ENCODE results near the gene CCDC112. TPM values are rescaled to one million over a fixed set of nuclear protein-coding genes. Genes with fewer than 3 reads are reported as not detected.

Gene CCDC112
- total and polyA plus RNA-seq, 8 donors = 5.2 to 70.1 (median 6.8) TPM

DNA sequence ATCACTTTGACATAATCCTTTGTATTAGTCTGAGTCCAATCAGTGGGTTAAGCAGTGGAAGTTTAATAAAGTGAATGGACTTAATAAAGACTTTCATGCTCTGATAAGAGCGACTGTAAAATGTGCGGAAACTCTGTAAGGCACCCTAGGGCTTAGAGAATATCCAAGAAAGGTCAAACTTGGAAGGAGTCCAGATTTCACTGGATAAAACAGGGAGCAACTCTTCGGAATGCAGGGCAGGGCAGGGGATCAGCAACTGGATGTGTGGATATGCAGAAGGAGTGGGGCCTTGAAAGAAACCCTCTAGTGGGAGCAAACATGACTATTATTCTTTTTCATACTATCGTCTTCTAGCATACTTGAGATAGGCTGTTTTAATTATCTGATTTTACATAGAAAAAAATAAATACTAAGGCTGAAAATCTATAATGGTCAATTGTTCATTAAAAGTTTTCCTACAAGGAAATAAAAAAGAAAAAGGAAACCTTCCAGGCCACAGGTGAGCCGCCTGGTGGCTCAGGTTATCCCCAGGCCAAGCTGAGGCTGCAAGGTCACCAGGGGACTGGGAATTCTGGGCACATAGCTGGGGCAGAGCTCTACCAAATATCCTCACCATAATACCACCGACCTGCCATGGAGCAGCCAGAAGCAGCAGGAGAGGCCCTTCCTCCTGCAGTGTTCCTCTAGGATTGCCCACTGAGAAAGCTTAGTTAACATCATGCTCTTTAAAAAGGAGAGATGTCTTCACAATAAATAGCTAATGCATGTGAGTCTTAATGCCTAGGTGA lies 46.3 kb upstream of the CCDC112 start:
- H3K4me3 ChIP-seq = no peak overlapping the region

DNA sequence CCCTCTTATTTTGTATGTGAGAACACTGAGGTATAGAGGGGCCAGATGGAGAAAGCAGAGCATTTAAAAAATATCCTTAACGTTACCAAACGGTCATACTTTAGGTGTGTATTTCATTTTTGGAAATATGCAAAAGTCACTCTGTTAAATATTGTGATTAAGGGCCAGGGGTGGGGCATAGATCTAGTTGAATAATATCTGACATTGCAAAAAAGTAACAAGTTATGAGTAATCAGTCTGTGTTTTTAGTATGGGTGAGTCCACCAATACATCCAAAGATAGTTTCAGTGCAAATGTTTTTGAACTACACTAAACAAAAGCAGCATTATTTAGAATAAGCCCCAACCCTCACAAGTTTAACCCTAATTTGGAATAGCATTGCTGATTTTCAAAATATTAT lies 45.3 kb upstream of the CCDC112 start:
- WGBS, 5 donors = 76 to 96% (median 79%) methylated on average over 2 of the region's 2 CpGs
- no peaks in the 10 kb centered on the region for H3K36me3 ChIP-seq
- H3K27me3 ChIP-seq = no peaks in the 10 kb centered on the region
- H3K4me3 ChIP-seq = no peak overlapping the region
- intact Hi-C loops (cut with DNase I; ENCODE audit: low total_unique reads) = no loop called here
- H3K27ac ChIP-seq = no peak overlapping the region
- H3K4me1 ChIP-seq = peaks cover 0 to 11% (median 8%) of the 10 kb centered on the region in 4 donors
- no peak for DNase-seq
- TF ChIP-seq EP300 (IDR thresholded peaks at IDR 0.05) = no peak
- TF ChIP-seq, protein P1, sequence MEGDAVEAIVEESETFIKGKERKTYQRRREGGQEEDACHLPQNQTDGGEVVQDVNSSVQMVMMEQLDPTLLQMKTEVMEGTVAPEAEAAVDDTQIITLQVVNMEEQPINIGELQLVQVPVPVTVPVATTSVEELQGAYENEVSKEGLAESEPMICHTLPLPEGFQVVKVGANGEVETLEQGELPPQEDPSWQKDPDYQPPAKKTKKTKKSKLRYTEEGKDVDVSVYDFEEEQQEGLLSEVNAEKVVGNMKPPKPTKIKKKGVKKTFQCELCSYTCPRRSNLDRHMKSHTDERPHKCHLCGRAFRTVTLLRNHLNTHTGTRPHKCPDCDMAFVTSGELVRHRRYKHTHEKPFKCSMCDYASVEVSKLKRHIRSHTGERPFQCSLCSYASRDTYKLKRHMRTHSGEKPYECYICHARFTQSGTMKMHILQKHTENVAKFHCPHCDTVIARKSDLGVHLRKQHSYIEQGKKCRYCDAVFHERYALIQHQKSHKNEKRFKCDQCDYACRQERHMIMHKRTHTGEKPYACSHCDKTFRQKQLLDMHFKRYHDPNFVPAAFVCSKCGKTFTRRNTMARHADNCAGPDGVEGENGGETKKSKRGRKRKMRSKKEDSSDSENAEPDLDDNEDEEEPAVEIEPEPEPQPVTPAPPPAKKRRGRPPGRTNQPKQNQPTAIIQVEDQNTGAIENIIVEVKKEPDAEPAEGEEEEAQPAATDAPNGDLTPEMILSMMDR (IDR thresholded peaks at IDR 0.05) = no peak
- TF ChIP-seq POLR2A (IDR thresholded peaks at IDR 0.05) = no peak
- TF ChIP-seq POLR2AphosphoS5 (IDR thresholded peaks at IDR 0.05) = no peak
- H3K9me3 ChIP-seq = no peaks in the 10 kb centered on the region

More for the DNA sequence above, 46.3 kb upstream of the CCDC112 start:
- TF ChIP-seq EP300 (IDR thresholded peaks at IDR 0.05) (no peak), POLR2AphosphoS5 (IDR thresholded peaks at IDR 0.05) (no peak), POLR2A (IDR thresholded peaks at IDR 0.05) (no peak)
- TF ChIP-seq, protein P1 (IDR thresholded peaks at IDR 0.05) = no peak
- intact Hi-C loops (cut with DNase I; ENCODE audit: low total_unique reads) = no loop called here
- Histone ChIP-seq H3K4me1 (peaks cover 0 to 11% (median 8%) of the 10 kb centered on the region in 4 donors), H3K27me3 (no peaks in the 10 kb centered on the region), H3K27ac (peak overlapping the region in 3 of 5 donors; percentile 5 to 63 (median 42)), H3K9me3 (no peaks in the 10 kb centered on the region), H3K36me3 (no peaks in the 10 kb centered on the region)
- WGBS, 5 donors = 32 to 59% (median 36%) methylated on average over 6 of the region's 6 CpGs
- DNase-seq = peak in 1 of 2 donors; percentile 54

DNA sequence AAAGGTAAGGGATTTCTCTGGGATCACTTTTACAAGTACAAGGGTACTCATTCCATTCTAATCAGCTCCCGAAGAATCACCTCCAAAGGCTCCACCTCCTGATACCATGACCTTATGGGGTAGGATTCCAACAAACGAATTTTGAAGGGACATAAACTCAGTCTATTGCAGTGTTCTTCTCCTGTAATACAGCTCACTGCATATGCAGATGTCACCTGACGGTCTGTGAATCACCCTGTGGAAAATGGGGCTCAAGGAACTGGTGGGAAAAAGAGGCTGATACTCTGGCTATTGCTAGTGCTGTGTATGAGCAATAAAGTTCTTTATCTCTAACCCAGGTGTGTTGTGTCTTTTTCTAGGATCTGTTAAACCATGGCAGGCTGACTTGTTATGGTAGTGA lies 42.4 kb upstream of the CCDC112 start:
- WGBS, 5 donors = 75 to 87% (median 82%) methylated on average over 3 of the region's 3 CpGs
- Histone ChIP-seq H3K9me3 (no peaks in the 10 kb centered on the region), H3K4me3 (no peak overlapping the region), H3K36me3 (no peaks in the 10 kb centered on the region), H3K27ac (no peak overlapping the region), H3K27me3 (no peaks in the 10 kb centered on the region), H3K4me1 (peaks cover 0 to 11% (median 8%) of the 10 kb centered on the region in 4 donors)
- TF ChIP-seq, protein P1 (IDR thresholded peaks at IDR 0.05) = no peak
- TF ChIP-seq EP300 (IDR thresholded peaks at IDR 0.05) (no peak), POLR2AphosphoS5 (IDR thresholded peaks at IDR 0.05) (no peak), POLR2A (IDR thresholded peaks at IDR 0.05) (no peak)
- intact Hi-C loops (cut with DNase I; ENCODE audit: low total_unique reads) = no loop called here
- DNase-seq = no peak

DNA sequence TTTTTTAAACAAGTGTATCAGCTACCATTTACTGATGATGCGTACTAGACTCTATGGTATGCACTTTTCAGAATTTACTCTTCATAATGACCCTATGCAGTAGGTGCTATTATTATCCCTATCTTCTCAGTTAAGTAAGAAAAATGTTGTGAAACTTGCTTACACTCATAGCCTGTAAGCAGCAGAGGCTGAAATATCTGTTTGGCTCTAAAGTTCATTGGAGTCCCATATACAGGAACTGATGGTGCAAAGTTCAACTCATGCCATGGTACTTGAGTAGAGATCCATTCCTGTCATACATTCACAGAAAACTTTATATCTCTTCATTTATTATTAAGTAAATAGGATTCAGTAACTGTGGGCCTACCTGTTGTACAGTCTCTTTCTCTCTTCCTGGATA lies 41.4 kb upstream of the CCDC112 start:
- Histone ChIP-seq H3K9me3 (no peaks in the 10 kb centered on the region), H3K27ac (no peak overlapping the region), H3K36me3 (no peaks in the 10 kb centered on the region), H3K27me3 (no peaks in the 10 kb centered on the region), H3K4me3 (no peak overlapping the region), H3K4me1 (peaks cover 0 to 4% (median 3%) of the 10 kb centered on the region in 4 donors)
- intact Hi-C loops (cut with DNase I; ENCODE audit: low total_unique reads) = no loop called here
- TF ChIP-seq POLR2A (IDR thresholded peaks at IDR 0.05) (no peak), POLR2AphosphoS5 (IDR thresholded peaks at IDR 0.05) (no peak), EP300 (IDR thresholded peaks at IDR 0.05) (no peak)
- DNase-seq = no peak
- 86 to 98% (median 95%) methylated on average over 1 of the region's 1 CpG for WGBS, 5 donors

DNA sequence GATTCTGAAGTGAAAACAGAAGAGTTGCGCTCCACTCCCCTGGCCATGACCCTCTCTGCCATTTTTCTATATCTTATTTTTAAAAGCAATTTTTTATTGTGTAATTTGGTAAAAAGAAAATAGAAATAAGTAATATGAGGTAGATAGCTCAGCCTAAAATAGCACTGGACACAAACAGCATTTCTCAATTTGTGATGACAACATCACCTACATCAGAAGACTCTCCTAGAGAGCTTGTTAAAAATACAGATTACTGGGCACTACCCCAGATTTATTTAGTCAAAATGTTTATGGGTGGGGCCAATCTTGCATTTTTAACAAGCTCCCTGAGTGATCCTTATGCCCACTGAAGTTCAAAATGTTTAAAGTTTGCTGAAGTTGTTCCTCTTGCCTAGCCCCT lies 40.5 kb upstream of the CCDC112 start:
- 91 to 100% (median 96%) methylated on average over 1 of the region's 1 CpG for WGBS, 5 donors
- Histone ChIP-seq H3K27me3 (no peaks in the 10 kb centered on the region), H3K27ac (no peak overlapping the region), H3K4me1 (no peaks in the 10 kb centered on the region), H3K36me3 (no peaks in the 10 kb centered on the region), H3K4me3 (no peak overlapping the region), H3K9me3 (no peaks in the 10 kb centered on the region)
- intact Hi-C loops (cut with DNase I; ENCODE audit: low total_unique reads) = no loop called here
- no peak for TF ChIP-seq EP300 (IDR thresholded peaks at IDR 0.05)
- no peak for TF ChIP-seq POLR2AphosphoS5 (IDR thresholded peaks at IDR 0.05)
- TF ChIP-seq POLR2A (IDR thresholded peaks at IDR 0.05) = no peak
- TF ChIP-seq, protein P1 (IDR thresholded peaks at IDR 0.05) = no peak
- no peak for DNase-seq
